IMR-90 (cell line): ENCODE results near the gene IL22RA1. TPM values are rescaled to one million over a fixed set of nuclear protein-coding genes. Genes with fewer than 3 reads are reported as not detected.

Experiments
- ATAC-seq: fragments of 200-7000 bp; cut with Tn5 transposase; 2 replicates; pipeline ENCODE4 v1.9.1; 2020; ENCODE audit warnings: low read depth, mild to moderate bottlenecking, moderate library complexity
- BruUV-seq: library from RNA; stranded (reverse); fragments of 400-500 nt; replicated peaks from 2 replicates; lab custom pipeline; 2021; lab: Mats Ljungman, UMichigan
- CTCF ChIA-PET: fragments of 300-600 bp; formaldehyde crosslinking; extraction: SDS; loops from one replicate; lab custom pipeline; 2021; ENCODE audit warnings: antibody characterized with exemption; lab: Yijun Ruan, JAX
- POLR2A ChIA-PET: fragments of 300-600 bp; sonication (Branson Sonifier 250); formaldehyde crosslinking; loops from one replicate; lab custom pipeline; 2022; ENCODE audit warnings: antibody characterized with exemption; ENCODE audit not compliant: unreplicated experiment; lab: Charles Lee
- DNase-seq: peaks from one replicate; pipeline ENCODE4 v3.0.0; 2013
- H2AFZ ChIP-seq: replicated peaks from 2 replicates; pipeline ENCODE3; 2013; ENCODE audit warnings: low read length, mild to moderate bottlenecking; ENCODE audit not compliant: poor library complexity
- H2AK5ac ChIP-seq: 2 replicates; pipeline ENCODE4 v1.6.1; 2013; ENCODE audit warnings: low read depth, low read length, inconsistent platforms
- H2AK9ac ChIP-seq: replicated peaks from 2 replicates; pipeline ENCODE3; 2013; ENCODE audit warnings: mild to moderate bottlenecking, low read depth, low read length, moderate library complexity; ENCODE audit not compliant: poor library complexity
- H2BK120ac ChIP-seq: 2 replicates; pipeline ENCODE4 v1.6.1; 2013; ENCODE audit warnings: low read depth, low read length, inconsistent platforms
- H2BK15ac ChIP-seq: 3 replicates; pipeline ENCODE4 v1.6.1; 2013; ENCODE audit warnings: low read depth, low read length, inconsistent platforms
- H2BK20ac ChIP-seq: 2 replicates; pipeline ENCODE4 v1.6.1; 2013; ENCODE audit warnings: low read depth, mild to moderate bottlenecking, inconsistent platforms, low read length, moderate library complexity
- H2BK5ac ChIP-seq: 2 replicates; pipeline ENCODE4 v1.6.1; 2013; ENCODE audit warnings: mild to moderate bottlenecking, low read depth, low read length, inconsistent platforms; ENCODE audit not compliant: poor library complexity, severe bottlenecking
- H3K14ac ChIP-seq: replicated peaks from 2 replicates; pipeline ENCODE4 v1.6.1; 2013; ENCODE audit warnings: low read depth, low read length, inconsistent platforms
- H3K18ac ChIP-seq: 2 replicates; pipeline ENCODE4 v1.6.1; 2013; ENCODE audit warnings: low read depth, low read length, control low read depth
- H3K23ac ChIP-seq: 2 replicates; pipeline ENCODE4 v1.6.1; 2013; ENCODE audit warnings: low read depth, low read length, inconsistent platforms
- H3K27ac ChIP-seq: 2 replicates; pipeline ENCODE4 v1.5.1; 2013; ENCODE audit warnings: mild to moderate bottlenecking, control low read depth, low read length; ENCODE audit not compliant: insufficient read depth
- H3K27me3 ChIP-seq: 2 replicates; pipeline ENCODE4 v1.6.1; 2013; ENCODE audit warnings: low read length; ENCODE audit not compliant: control insufficient read depth, insufficient read depth
- H3K36me3 ChIP-seq: 2 replicates; pipeline ENCODE4 v1.6.1; 2013; ENCODE audit warnings: low read length, mixed read lengths; ENCODE audit not compliant: control insufficient read depth, insufficient read depth
- H3K4ac ChIP-seq: 2 replicates; pipeline ENCODE4 v1.6.1; 2013; ENCODE audit warnings: low read depth, low read length, inconsistent platforms
- H3K4me1 ChIP-seq: 2 replicates; pipeline ENCODE4 v1.6.1; 2013; ENCODE audit warnings: low read length, mixed read lengths; ENCODE audit not compliant: control insufficient read depth, insufficient read depth
- H3K4me2 ChIP-seq: 2 replicates; pipeline ENCODE4 v1.6.1; 2013; ENCODE audit warnings: low read depth, mild to moderate bottlenecking, control low read depth, low read length, moderate library complexity
- H3K4me3 ChIP-seq: 2 replicates; pipeline ENCODE4 v1.5.1; 2013; ENCODE audit warnings: low read depth, mild to moderate bottlenecking, control low read depth, low read length, moderate library complexity; ENCODE audit not compliant: insufficient read depth
- H3K56ac ChIP-seq: 2 replicates; pipeline ENCODE4 v1.6.1; 2013; ENCODE audit warnings: low read length, inconsistent platforms; ENCODE audit not compliant: insufficient read depth; ENCODE audit errors: extremely low read depth
- H3K79me1 ChIP-seq, 2 experiments: 2 replicates each; pipeline ENCODE4 v1.6.1; 2013; ENCODE audit warnings: low read length in 2 of 2, inconsistent platforms in 1 of 2, low read depth in 1 of 2
- H3K9ac ChIP-seq: 2 replicates; pipeline ENCODE4 v1.6.1; 2013; ENCODE audit warnings: low read depth, low read length, control low read depth
- H3K9me1 ChIP-seq: 2 replicates; pipeline ENCODE4 v1.6.1; 2013; ENCODE audit warnings: low read length, inconsistent platforms; ENCODE audit not compliant: insufficient read depth
- H3K9me3 ChIP-seq: 2 replicates; pipeline ENCODE4 v1.6.1; 2013; ENCODE audit warnings: low read length; ENCODE audit not compliant: control insufficient read depth, insufficient read depth
- H4K20me1 ChIP-seq: 2 replicates; pipeline ENCODE4 v1.6.1; 2013; ENCODE audit warnings: low read length, inconsistent platforms; ENCODE audit not compliant: insufficient read depth
- H4K5ac ChIP-seq: 2 replicates; pipeline ENCODE4 v1.6.1; 2013; ENCODE audit warnings: mild to moderate bottlenecking, low read depth, low read length, control low read depth
- H4K8ac ChIP-seq, 2 experiments: 2 replicates each; pipeline ENCODE4 v1.6.1; 2013; ENCODE audit warnings: low read depth in 2 of 2, low read length in 2 of 2, control low read depth in 1 of 2, inconsistent platforms in 1 of 2
- H4K91ac ChIP-seq: 2 replicates; pipeline ENCODE4 v1.6.1; 2013; ENCODE audit warnings: low read depth, low read length, inconsistent platforms; ENCODE audit not compliant: insufficient read depth
- BHLHE40 ChIP-seq: fragments of 150-350 bp; IDR thresholded peaks from 2 replicates; pipeline ENCODE4 v1.6.1; 2016; ENCODE audit warnings: mild to moderate bottlenecking, low read depth, low read length
- CEBPB ChIP-seq: IDR thresholded peaks from 2 replicates; pipeline ENCODE4 v1.6.1; 2012; ENCODE audit warnings: low read depth, low read length, improper control_type of control experiment
- CHD1 ChIP-seq: IDR thresholded peaks from 2 replicates; pipeline ENCODE4 v1.6.1; 2012; ENCODE audit warnings: low read depth, low read length, improper control_type of control experiment
- CTCF ChIP-seq: conservative IDR thresholded peaks from 2 replicates; pipeline ENCODE4 v1.5.1; 2012; ENCODE audit warnings: mild to moderate bottlenecking, low read depth, low read length, improper control_type of control experiment
- MAFK ChIP-seq: IDR thresholded peaks from 2 replicates; pipeline ENCODE4 v1.6.1; 2012; ENCODE audit warnings: low read depth, low read length, improper control_type of control experiment
- MAZ ChIP-seq: IDR thresholded peaks from 2 replicates; pipeline ENCODE4 v1.6.1; 2012; ENCODE audit warnings: low read depth, mild to moderate bottlenecking, low read length, improper control_type of control experiment, moderate library complexity, borderline replicate concordance
- MXI1 ChIP-seq: IDR thresholded peaks from 2 replicates; pipeline ENCODE4 v1.6.1; 2012; ENCODE audit warnings: low read depth, mild to moderate bottlenecking, low read length, moderate library complexity, borderline replicate concordance
- NFE2L2 ChIP-seq: fragments of 150-350 bp; IDR thresholded peaks from 2 replicates; pipeline ENCODE4 v1.6.1; 2016; ENCODE audit warnings: low read depth, mild to moderate bottlenecking, low read length
- POLR2A ChIP-seq: IDR thresholded peaks from 2 replicates; pipeline ENCODE4 v1.6.1; 2012; ENCODE audit warnings: mild to moderate bottlenecking, low read depth, low read length
- RAD21 ChIP-seq: IDR thresholded peaks from 2 replicates; pipeline ENCODE4 v1.6.1; 2012; ENCODE audit warnings: low read length, improper control_type of control experiment
- RCOR1 ChIP-seq: IDR thresholded peaks from 2 replicates; pipeline ENCODE4 v1.6.1; 2012; ENCODE audit warnings: mild to moderate bottlenecking, low read length, improper control_type of control experiment; ENCODE audit not compliant: insufficient replicate concordance
- RFX5 ChIP-seq: IDR thresholded peaks from 2 replicates; pipeline ENCODE4 v1.8.0; 2012; ENCODE audit warnings: low read depth, mild to moderate bottlenecking, low read length, moderate library complexity
- SMC3 ChIP-seq: fragments of 150-350 bp; IDR thresholded peaks from 2 replicates; pipeline ENCODE4 v1.6.1; 2016; ENCODE audit warnings: low read depth, mild to moderate bottlenecking, antibody characterized with exemption, low read length, moderate library complexity
- USF2 ChIP-seq: fragments of 150-350 bp; IDR thresholded peaks from 2 replicates; pipeline ENCODE4 v1.6.1; 2017; ENCODE audit warnings: mild to moderate bottlenecking, antibody characterized with exemption, low read length, low read depth
- WGBS, 2 experiments: methylation state at CpG; one replicate each; pipeline versions ENCODE4 v1.1.5 to v1.1.7; 2013; ENCODE audit warnings: missing lambda C conversion rate in 2 of 2; ENCODE audit not compliant: insufficient read length in 1 of 2; ENCODE audit errors: extremely low coverage in 2 of 2; 5-methylcytosine and 5-hydroxymethylcytosine counted together
- dilution Hi-C: fragments of 300-500 bp; cut with HindIII; formaldehyde crosslinking; loops from one replicate; pipeline ENCODE4 v1.14.3; 2018; ENCODE audit warnings: low sequenced_read_pairs; ENCODE audit not compliant: unreplicated experiment
- in situ Hi-C: fragments of 300-500 bp; cut with MboI; formaldehyde crosslinking; loops from 3 replicates; pipeline ENCODE4 v1.14.3; 2019; ENCODE audit warnings: low sequenced_read_pairs, inconsistent platforms, mixed read lengths
- intact Hi-C: fragments of 100-400 bp; cut with micrococcal nuclease; formaldehyde crosslinking; loops from 2 replicates; pipeline ENCODE4 v1.10.0; 2022
- polyA plus RNA-seq, 3 experiments: library from polyadenylated mRNA; depleted of rRNA; stranded (reverse); fragments of >200 nt; gene quantifications; 2 replicates each; pipeline ENCODE4 v1.2.3, GENCODE V29; 2012; ENCODE audit warnings: low replicate concordance in 1 of 3
- total RNA-seq: library from RNA; depleted of rRNA; stranded (reverse); fragments of >200 nt; gene quantifications from 2 replicates; pipeline ENCODE4 v1.2.3, GENCODE V29; 2012

IL22RA1 gene
- total and polyA plus RNA-seq, 2 of the 4 experiments (the other 2 are of a cell fraction), result not detected

- H2BK20ac ChIP-seq, result no peak overlapping the region
- peaks cover 37% of the 10 kb centered on the region for H3K27me3 ChIP-seq
- H3K4me3 ChIP-seq, result no peak overlapping the region
- intact Hi-C loops, result no loop called here
- ATAC-seq, result no peak
- H2BK15ac ChIP-seq, result no peak overlapping the region
- no peaks in the 10 kb centered on the region for H3K36me3 ChIP-seq
- H3K18ac ChIP-seq, result no peak overlapping the region
- H3K14ac ChIP-seq, result no peak overlapping the region
- H2AFZ ChIP-seq, result no peak overlapping the region
- POLR2A ChIA-PET, result interaction anchor here (0.5 kb wide), 1 partner anchor 146 kb away, joined by 3 read pairs; no protein-coding TSS in a partner anchor
- CTCF ChIA-PET, result no interaction called here
- no peak overlapping the region for H2BK120ac ChIP-seq
- H3K9ac ChIP-seq, result no peak overlapping the region
- H4K20me1 ChIP-seq, result no peaks in the 10 kb centered on the region
- BruUV-seq, result no TSS peak
- H3K4me2 ChIP-seq, result no peak overlapping the region
- H2AK9ac ChIP-seq, result no peak overlapping the region
- no peak overlapping the region for H4K91ac ChIP-seq
- H3K27ac ChIP-seq, result no peak overlapping the region
- H3K56ac ChIP-seq, result no peak overlapping the region
- H4K8ac ChIP-seq, result no peak overlapping the region
- H3K4me1 ChIP-seq, result no peaks in the 10 kb centered on the region
- no peak overlapping the region for H2BK5ac ChIP-seq
- H4K5ac ChIP-seq, result no peak overlapping the region
- H3K9me1 ChIP-seq, result no peaks in the 10 kb centered on the region
- no peak overlapping the region for H3K4ac ChIP-seq
- DNase-seq, result no peak
- no peak overlapping the region for H3K23ac ChIP-seq
- TF ChIP-seq MXI1 (no peak), RFX5 (no peak), POLR2A (no peak), MAZ (no peak), BHLHE40 (no peak), USF2 (no peak), RCOR1 (no peak), NFE2L2 (no peak), SMC3 (no peak), CTCF (no peak), CHD1 (no peak), CEBPB (no peak), RAD21 (no peak), MAFK (no peak)
- dilution Hi-C loops, result no loop called here
- in situ Hi-C loops, result no loop called here
- H3K79me1 ChIP-seq, result no peaks in the 10 kb centered on the region
- 90% methylated on average over 2 of the region's 13 CpGs; no CpG with 5 or more reads in 1 of the 2 experiments for WGBS, 2 experiments
- H2AK5ac ChIP-seq, result no peak overlapping the region
- no peaks in the 10 kb centered on the region for H3K9me3 ChIP-seq
Measured at GRCh38 chr1:24100945-24101737, 41.8 kb downstream of the IL22RA1 start.
